ENCODE data around the gene DDB1. TPM values are rescaled to one million over a fixed set of nuclear protein-coding genes. Genes with fewer than 3 reads are reported as not detected.
A peak's percentile ranks its signal among the peaks of the same experiment; 100 is the strongest.

Gene DDB1
- total and polyA plus RNA-seq, 9 of the 15 experiments (the other 6 are each of a cell fraction or from before 2014, with no cell fraction given): 172 to 361 (median 266) TPM

DNA sequence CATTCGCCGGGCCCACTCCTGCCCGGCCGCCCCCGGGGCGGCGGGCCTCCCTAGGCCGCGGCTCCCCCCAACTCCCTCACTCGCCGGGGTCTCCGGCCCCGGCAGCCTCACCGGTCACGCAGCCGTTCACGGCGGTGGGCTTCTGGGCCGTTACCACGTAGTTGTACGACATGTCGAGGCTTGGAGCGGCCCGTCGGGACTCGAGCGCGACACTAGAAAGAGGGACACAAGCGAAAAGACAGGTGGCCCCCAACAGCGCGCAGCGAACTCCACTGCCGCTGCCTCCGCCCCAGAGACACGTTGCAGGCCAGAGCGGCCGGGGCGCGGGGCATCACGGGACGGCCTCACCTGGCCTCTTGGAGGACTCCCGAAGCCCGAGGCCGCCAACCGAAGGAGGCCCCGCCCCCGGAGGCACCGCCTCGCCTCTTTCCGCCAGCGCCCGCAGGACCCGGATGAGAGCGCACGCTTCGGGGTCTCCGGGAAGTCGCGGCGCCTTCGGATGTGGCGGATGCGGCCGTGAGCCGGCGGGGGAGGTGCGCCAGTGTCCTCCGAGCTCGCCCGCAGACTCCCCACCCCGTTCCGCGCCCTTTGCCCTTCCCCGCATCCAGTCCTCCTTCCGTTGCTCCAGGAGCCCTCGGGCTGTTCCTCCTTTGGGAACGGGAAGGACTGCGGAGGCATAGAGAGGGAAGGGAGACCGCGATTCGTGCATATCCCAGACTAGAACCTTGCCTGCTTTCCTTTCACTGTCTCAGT is at the start of gene DDB1, which contains the start of gene TKFC (continued):
- TF ChIP-seq KAT8 (IDR thresholded peaks at IDR 0.05; ENCODE audit: low read depth) (no peak), ZNF431 (CRISPR knock-in tag; IDR thresholded peaks at IDR 0.05) (peak; percentile 13; the same call in 1 of the 2 replicates), RBM34 (IDR thresholded peaks at IDR 0.05; ENCODE audit: borderline replicate concordance, insufficient read depth, low read length) (0 out of 2 replicates have a peak, but pooled peaks have one; percentile 31), SMAD3 (CRISPR knock-in tag; conservative IDR thresholded peaks at IDR 0.05) (no peak), ZNF239 (CRISPR knock-in tag; IDR thresholded peaks at IDR 0.05) (no peak), ZNF184 (CRISPR knock-in tag; IDR thresholded peaks at IDR 0.05) (no peak), PHB2 (IDR thresholded peaks at IDR 0.05; ENCODE audit: low read depth) (no peak), FOXK1 (CRISPR knock-in tag; IDR thresholded peaks at IDR 0.05; ENCODE audit: borderline replicate concordance) (no peak), MYC (IDR thresholded peaks at IDR 0.05; ENCODE audit: low read depth, low read length) (peak; percentile 92), MYC (CRISPR knock-in tag; IDR thresholded peaks at IDR 0.05; ENCODE audit: borderline replicate concordance, low read depth) (peak; percentile 29; the same call in 1 of the 2 replicates), RFX1 (IDR thresholded peaks at IDR 0.05) (no peak), BCL6 (CRISPR knock-in tag; IDR thresholded peaks at IDR 0.05) (no peak), ZNF445 (CRISPR knock-in tag; IDR thresholded peaks at IDR 0.05; ENCODE audit: low read depth) (no peak), EGR1 (conservative IDR thresholded peaks at IDR 0.05) (peak; percentile 62; the same call in 1 of the 2 replicates)
- TF ChIP-seq, protein P1, sequence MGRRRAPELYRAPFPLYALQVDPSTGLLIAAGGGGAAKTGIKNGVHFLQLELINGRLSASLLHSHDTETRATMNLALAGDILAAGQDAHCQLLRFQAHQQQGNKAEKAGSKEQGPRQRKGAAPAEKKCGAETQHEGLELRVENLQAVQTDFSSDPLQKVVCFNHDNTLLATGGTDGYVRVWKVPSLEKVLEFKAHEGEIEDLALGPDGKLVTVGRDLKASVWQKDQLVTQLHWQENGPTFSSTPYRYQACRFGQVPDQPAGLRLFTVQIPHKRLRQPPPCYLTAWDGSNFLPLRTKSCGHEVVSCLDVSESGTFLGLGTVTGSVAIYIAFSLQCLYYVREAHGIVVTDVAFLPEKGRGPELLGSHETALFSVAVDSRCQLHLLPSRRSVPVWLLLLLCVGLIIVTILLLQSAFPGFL (CRISPR knock-in tag; IDR thresholded peaks at IDR 0.05): no peak
- TF ChIP-seq, protein P2, sequence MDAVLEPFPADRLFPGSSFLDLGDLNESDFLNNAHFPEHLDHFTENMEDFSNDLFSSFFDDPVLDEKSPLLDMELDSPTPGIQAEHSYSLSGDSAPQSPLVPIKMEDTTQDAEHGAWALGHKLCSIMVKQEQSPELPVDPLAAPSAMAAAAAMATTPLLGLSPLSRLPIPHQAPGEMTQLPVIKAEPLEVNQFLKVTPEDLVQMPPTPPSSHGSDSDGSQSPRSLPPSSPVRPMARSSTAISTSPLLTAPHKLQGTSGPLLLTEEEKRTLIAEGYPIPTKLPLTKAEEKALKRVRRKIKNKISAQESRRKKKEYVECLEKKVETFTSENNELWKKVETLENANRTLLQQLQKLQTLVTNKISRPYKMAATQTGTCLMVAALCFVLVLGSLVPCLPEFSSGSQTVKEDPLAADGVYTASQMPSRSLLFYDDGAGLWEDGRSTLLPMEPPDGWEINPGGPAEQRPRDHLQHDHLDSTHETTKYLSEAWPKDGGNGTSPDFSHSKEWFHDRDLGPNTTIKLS (IDR thresholded peaks at IDR 0.05; ENCODE audit: borderline replicate concordance, low read depth): peak; percentile 96
- TF ChIP-seq, protein P3, sequence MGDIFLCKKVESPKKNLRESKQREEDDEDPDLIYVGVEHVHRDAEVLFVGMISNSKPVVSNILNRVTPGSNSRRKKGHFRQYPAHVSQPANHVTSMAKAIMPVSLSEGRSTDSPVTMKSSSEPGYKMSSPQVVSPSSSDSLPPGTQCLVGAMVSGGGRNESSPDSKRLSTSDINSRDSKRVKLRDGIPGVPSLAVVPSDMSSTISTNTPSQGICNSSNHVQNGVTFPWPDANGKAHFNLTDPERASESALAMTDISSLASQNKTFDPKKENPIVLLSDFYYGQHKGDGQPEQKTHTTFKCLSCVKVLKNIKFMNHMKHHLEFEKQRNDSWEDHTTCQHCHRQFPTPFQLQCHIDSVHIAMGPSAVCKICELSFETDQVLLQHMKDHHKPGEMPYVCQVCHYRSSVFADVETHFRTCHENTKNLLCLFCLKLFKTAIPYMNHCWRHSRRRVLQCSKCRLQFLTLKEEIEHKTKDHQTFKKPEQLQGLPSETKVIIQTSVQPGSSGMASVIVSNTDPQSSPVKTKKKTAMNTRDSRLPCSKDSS (IDR thresholded peaks at IDR 0.05; ENCODE audit: low read depth, partially characterized antibody): no peak
- TF ChIP-seq, protein P4, sequence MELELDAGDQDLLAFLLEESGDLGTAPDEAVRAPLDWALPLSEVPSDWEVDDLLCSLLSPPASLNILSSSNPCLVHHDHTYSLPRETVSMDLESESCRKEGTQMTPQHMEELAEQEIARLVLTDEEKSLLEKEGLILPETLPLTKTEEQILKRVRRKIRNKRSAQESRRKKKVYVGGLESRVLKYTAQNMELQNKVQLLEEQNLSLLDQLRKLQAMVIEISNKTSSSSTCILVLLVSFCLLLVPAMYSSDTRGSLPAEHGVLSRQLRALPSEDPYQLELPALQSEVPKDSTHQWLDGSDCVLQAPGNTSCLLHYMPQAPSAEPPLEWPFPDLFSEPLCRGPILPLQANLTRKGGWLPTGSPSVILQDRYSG (tag; conservative IDR thresholded peaks at IDR 0.05; ENCODE audit: low read depth): no peak
- TF ChIP-seq, protein P5, sequence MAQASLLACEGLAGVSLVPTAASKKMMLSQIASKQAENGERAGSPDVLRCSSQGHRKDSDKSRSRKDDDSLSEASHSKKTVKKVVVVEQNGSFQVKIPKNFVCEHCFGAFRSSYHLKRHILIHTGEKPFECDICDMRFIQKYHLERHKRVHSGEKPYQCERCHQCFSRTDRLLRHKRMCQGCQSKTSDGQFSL (CRISPR knock-in tag; IDR thresholded peaks at IDR 0.05): peak; percentile 83; the same call in 1 of the 2 replicates
- TF ChIP-seq, protein P5 (tag; IDR thresholded peaks at IDR 0.05): peak in 1 of 2 experiments; percentile 63; a peak in 1 of 4 replicates
- TF ChIP-seq, protein P6, sequence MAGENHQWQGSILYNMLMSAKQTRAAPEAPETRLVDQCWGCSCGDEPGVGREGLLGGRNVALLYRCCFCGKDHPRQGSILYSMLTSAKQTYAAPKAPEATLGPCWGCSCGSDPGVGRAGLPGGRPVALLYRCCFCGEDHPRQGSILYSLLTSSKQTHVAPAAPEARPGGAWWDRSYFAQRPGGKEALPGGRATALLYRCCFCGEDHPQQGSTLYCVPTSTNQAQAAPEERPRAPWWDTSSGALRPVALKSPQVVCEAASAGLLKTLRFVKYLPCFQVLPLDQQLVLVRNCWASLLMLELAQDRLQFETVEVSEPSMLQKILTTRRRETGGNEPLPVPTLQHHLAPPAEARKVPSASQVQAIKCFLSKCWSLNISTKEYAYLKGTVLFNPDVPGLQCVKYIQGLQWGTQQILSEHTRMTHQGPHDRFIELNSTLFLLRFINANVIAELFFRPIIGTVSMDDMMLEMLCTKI (IDR thresholded peaks at IDR 0.05; ENCODE audit: partially characterized antibody): no peak
